ENCODE results near the gene DGKE. TPM values are rescaled to one million over a fixed set of nuclear protein-coding genes. Genes with fewer than 3 reads are reported as not detected.

DGKE gene
- total RNA-seq, 2 experiments from 2014 or later, result 20.0 to 22.3 TPM

DNA sequence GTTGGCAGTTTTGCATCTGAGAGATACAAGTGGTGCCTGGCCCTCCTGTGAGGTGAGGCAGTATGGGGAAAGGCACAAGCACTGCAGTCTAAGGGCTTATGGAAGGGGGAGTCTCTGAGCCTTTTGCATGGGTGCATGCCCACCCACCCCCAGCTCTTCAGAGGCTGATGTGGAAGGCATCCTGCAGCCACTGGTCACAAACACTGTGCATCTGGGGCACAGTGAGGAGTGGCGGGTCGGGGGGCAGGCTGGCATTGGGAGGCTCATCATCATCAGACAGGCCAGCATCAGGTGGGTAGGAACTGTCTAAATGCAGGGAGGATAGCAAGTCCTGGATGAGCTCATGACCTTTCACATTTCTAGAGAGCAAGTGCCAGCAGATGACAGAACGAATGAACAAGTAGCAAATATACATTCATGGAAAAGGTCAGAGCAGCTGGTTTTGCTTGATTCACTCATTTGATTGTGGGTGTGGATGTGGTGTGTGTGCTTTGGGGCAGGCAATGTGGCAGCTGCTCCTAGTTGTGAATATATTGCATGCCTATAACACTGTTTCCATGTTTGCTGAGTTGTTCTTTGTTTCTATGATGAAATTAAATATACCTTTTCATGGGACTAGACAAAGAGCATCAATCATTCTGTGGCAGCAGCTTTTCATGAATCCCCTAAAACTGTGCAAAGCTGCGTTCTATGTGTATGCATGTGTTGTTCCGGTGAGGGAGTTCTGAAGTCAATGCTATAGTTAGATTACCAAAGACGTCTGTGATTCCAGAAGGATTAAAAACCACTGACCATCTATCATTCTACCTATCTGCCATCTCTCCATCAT, 50.7 kb downstream of the DGKE start:
- Histone ChIP-seq H3K36me3 (ENCODE audit: insufficient read depth, low read length) (peaks cover 26% of the 10 kb centered on the region), H3K9me3 (ENCODE audit: control insufficient read depth in 1 of 2, insufficient read depth in 1 of 2, low read length in 2 of 2) (peaks cover 13 to 14% of the 10 kb centered on the region in 2 experiments), H3K27me3 (ENCODE audit: control insufficient read depth in 1 of 2, insufficient read depth in 2 of 2, low read length in 2 of 2) (no peaks in the 10 kb centered on the region), H3K4me1 (ENCODE audit: insufficient read depth, low read length) (no peaks in the 10 kb centered on the region), H3K4me3 (ENCODE audit: low read length) (no peak overlapping the region), H3K27ac (ENCODE audit: low read depth in 1 of 2, low read length in 2 of 2) (no peak overlapping the region)
- ChIA-PET POLR2A (no interaction called here), CTCF (no interaction called here)
- H3K27ac Mint-ChIP-seq, result no peak overlapping the region
- H3K4me1 Mint-ChIP-seq (ENCODE audit: low read depth), result no peaks in the 10 kb centered on the region
- DNase-seq (no peak), ATAC-seq (ENCODE audit: poor library complexity) (no peak)
- TF ChIP-seq, protein P1, sequence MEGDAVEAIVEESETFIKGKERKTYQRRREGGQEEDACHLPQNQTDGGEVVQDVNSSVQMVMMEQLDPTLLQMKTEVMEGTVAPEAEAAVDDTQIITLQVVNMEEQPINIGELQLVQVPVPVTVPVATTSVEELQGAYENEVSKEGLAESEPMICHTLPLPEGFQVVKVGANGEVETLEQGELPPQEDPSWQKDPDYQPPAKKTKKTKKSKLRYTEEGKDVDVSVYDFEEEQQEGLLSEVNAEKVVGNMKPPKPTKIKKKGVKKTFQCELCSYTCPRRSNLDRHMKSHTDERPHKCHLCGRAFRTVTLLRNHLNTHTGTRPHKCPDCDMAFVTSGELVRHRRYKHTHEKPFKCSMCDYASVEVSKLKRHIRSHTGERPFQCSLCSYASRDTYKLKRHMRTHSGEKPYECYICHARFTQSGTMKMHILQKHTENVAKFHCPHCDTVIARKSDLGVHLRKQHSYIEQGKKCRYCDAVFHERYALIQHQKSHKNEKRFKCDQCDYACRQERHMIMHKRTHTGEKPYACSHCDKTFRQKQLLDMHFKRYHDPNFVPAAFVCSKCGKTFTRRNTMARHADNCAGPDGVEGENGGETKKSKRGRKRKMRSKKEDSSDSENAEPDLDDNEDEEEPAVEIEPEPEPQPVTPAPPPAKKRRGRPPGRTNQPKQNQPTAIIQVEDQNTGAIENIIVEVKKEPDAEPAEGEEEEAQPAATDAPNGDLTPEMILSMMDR (IDR thresholded peaks at IDR 0.05), result no peak
- no peak overlapping the region for H3K4me3 Mint-ChIP-seq
- intact Hi-C loops (cut with DNase I, micrococcal nuclease), result no loop called here
- peaks cover 3% of the 10 kb centered on the region for H3K9me3 Mint-ChIP-seq
- peaks cover 48% of the 10 kb centered on the region for H3K36me3 Mint-ChIP-seq (ENCODE audit: low read depth)
- H3K27me3 Mint-ChIP-seq, result no peaks in the 10 kb centered on the region

DNA sequence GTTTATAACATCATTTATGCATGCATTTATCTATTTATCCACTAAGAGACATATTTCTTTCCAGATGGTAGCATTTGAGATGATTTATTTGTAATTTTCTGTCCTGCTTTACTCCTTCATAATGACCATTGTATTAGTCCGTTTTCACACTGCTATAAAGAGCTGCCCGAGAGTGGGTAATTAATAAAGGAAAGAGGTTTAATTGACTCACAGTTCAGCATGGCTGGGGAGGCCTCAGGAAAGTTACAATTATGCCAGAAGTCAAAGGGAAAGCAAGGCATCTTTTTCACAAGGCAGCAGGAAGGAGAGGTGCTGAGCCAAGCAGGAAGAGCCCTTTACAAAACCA, 51.3 kb downstream of the DGKE start:
- Mint-ChIP-seq H3K4me1 (ENCODE audit: low read depth) (no peaks in the 10 kb centered on the region), H3K9me3 (peaks cover 3% of the 10 kb centered on the region), H3K4me3 (no peak overlapping the region), H3K27ac (no peak overlapping the region), H3K27me3 (no peaks in the 10 kb centered on the region), H3K36me3 (ENCODE audit: low read depth) (peaks cover 54% of the 10 kb centered on the region)
- H3K4me1 ChIP-seq (ENCODE audit: insufficient read depth, low read length), result no peaks in the 10 kb centered on the region
- ChIA-PET POLR2A (no interaction called here), CTCF (no interaction called here)
- ATAC-seq (ENCODE audit: poor library complexity) (no peak), DNase-seq (no peak)
- H3K27ac ChIP-seq (ENCODE audit: low read depth in 1 of 2, low read length in 2 of 2), result no peak overlapping the region
- H3K4me3 ChIP-seq (ENCODE audit: low read length), result no peak overlapping the region
- intact Hi-C loops (cut with DNase I, micrococcal nuclease), result no loop called here
- H3K27me3 ChIP-seq (ENCODE audit: control insufficient read depth in 1 of 2, insufficient read depth in 2 of 2, low read length in 2 of 2), result no peaks in the 10 kb centered on the region
- peaks cover 31% of the 10 kb centered on the region for H3K36me3 ChIP-seq (ENCODE audit: insufficient read depth, low read length)
- H3K9me3 ChIP-seq (ENCODE audit: control insufficient read depth in 1 of 2, insufficient read depth in 1 of 2, low read length in 2 of 2), result peaks cover 13 to 14% of the 10 kb centered on the region in 2 experiments
- TF ChIP-seq, protein P1 (IDR thresholded peaks at IDR 0.05), result no peak

- ATAC-seq (ENCODE audit: poor library complexity) (no peak), DNase-seq (no peak)
- intact Hi-C loops (cut with DNase I, micrococcal nuclease), result no loop called here
- no peak overlapping the region for H3K27ac Mint-ChIP-seq
- peaks cover 65% of the 10 kb centered on the region for H3K36me3 Mint-ChIP-seq (ENCODE audit: low read depth)
- no peaks in the 10 kb centered on the region for H3K27me3 Mint-ChIP-seq
- no peaks in the 10 kb centered on the region for H3K27me3 ChIP-seq (ENCODE audit: control insufficient read depth in 1 of 2, insufficient read depth in 2 of 2, low read length in 2 of 2)
- peaks cover 3% of the 10 kb centered on the region for H3K9me3 Mint-ChIP-seq
- H3K27ac ChIP-seq (ENCODE audit: low read depth in 1 of 2, low read length in 2 of 2), result no peak overlapping the region
- H3K4me3 ChIP-seq (ENCODE audit: low read length), result no peak overlapping the region
- H3K9me3 ChIP-seq (ENCODE audit: control insufficient read depth in 1 of 2, insufficient read depth in 1 of 2, low read length in 2 of 2), result peaks cover 13 to 14% of the 10 kb centered on the region in 2 experiments
- H3K36me3 ChIP-seq (ENCODE audit: insufficient read depth, low read length), result peaks cover 41% of the 10 kb centered on the region
- POLR2A ChIA-PET, result no interaction called here
- CTCF ChIA-PET, result no interaction called here
- no peak overlapping the region for H3K4me3 Mint-ChIP-seq
- no peaks in the 10 kb centered on the region for H3K4me1 Mint-ChIP-seq (ENCODE audit: low read depth)
- no peaks in the 10 kb centered on the region for H3K4me1 ChIP-seq (ENCODE audit: insufficient read depth, low read length)
- TF ChIP-seq, protein P1 (IDR thresholded peaks at IDR 0.05), result no peak
These were observed 52.4 kb downstream of the DGKE start for GRCh38 chr17:56886288-56886731.
